Myocyte (in vitro differentiated cells): ENCODE data around the gene RASL11B. TPM values are rescaled to one million over a fixed set of nuclear protein-coding genes. Genes with fewer than 3 reads are reported as not detected.
A peak's percentile ranks its signal among the peaks of the same experiment; 100 is the strongest.

Source experiments
- DNase-seq: peaks from one replicate; pipeline ENCODE4 v3.0.0-alpha.2; 2012; ENCODE audit warnings: low read depth
- total RNA-seq: library from RNA; depleted of rRNA; stranded (reverse); fragments of >200 nt; gene quantifications from 2 replicates; pipeline ENCODE4 v1.2.3, GENCODE V29; 2014

Gene RASL11B
- total RNA-seq, 1 donor from 2014 or later, result 0.08 TPM

DNA sequence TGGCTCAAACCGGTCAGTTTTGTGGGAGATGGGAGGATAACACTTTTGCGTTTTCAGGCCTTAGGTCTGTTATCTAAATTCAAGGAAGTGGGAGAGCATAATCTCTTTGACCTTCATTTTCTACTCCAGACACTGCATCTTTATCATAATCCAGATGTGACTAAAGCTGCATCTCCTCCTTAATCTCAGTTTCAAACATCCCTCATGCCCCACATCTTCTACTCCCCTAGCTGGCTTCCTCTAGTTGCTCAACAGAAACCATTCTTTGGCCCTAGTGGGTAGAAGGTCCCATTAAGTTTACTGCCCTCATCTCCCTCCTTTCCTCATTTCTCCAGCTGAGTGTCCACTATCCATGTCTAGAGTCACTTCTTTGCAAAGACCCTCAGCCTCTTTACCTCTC lies 18.8 kb upstream of the RASL11B start:
- DNase-seq, result no peak

- no peak for DNase-seq
Measured at GRCh38 chr4:52843958-52844357, 18.2 kb upstream of the RASL11B start.

DNA sequence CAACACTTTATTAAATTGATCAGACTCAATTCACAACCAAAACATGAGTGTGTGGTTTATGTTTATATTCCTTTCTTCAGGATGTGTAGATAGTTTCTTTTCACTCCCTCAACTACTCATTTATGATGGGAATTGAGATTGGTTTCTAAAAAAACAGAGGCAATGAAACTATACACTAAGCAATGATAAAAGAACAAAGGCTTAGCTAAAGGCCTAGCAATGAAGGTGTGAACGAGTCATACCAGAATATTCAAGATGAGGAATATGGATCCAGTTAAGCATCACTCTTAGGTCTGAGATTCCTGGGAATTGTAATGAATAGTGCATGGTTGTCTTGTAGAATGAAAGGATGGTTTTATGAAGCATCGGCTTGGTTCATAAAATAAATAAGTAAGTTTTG lies 17.5 kb upstream of the RASL11B start:
- DNase-seq, result no peak

DNA sequence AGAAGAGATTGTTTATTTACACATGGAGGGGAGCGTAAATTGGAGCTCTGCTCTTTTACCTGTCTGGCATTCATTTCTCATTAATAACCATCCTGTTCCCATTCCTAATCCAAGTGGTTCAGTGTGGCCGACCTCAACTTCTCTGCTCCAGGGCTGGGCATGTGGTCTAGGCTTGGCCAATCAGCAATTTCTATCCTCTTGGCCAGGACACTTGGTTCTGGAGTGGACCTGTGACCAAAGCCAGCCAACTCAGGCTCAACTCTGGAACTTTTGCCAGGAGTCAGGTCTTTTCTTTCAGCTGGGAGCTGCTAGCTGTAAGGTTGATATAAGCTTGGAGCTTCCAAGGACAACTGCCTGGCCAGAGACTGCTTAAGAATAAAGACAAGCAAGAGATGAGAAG lies 15.6 kb upstream of the RASL11B start:
- DNase-seq, result no peak

DNA sequence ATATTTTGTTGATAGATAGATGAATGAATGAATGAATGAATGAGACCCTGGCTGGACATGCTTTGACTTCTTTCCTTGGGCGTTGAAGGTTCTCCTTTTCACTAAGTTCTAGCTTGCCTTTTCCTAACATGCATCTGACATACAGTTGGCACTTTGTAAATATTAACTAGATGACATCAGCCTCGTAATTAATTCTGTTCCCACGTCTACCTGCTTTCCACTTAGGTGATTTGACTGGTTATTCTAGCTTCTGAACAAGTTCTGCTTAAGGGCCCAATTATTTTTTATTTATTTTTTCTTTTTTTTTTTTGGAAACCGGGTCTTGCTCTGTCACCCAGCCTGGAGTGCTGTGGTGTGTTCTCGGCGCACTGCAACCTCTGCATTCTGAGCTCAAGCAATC lies 13.9 kb upstream of the RASL11B start:
- DNase-seq, result no peak

DNA sequence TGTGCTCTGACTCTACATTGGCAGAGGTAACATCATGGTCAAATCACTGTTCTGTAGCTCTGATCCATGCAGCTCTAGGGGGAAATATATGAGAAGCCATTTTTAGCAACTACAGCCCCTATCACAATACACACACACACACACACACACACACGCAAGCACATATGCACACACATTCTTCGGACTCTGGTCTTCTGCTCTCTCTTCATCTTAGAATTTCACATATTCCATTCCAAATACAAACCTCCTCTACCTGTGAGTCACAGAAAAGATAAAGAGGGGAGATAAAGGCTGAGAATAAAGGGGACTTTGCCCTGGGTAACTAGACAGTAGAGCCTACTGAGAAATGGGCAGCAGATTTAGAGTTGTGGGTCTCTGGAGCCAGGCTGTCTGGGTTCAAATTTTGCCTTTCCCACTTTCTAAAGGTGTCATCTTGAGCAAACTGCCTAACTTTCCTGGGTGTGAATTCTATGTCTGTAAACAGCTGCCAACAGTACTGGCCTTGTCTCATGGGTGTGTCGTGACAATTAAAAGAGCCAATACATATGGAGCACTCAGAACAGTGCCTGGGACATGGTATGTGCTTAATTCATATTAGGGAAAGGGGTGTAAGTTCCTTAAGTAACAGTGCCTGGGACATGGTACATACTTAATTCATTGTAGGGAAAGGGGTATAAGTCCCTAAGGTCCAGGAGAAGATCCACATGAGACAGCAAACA lies 11.6 kb upstream of the RASL11B start:
- DNase-seq, result no peak

DNA sequence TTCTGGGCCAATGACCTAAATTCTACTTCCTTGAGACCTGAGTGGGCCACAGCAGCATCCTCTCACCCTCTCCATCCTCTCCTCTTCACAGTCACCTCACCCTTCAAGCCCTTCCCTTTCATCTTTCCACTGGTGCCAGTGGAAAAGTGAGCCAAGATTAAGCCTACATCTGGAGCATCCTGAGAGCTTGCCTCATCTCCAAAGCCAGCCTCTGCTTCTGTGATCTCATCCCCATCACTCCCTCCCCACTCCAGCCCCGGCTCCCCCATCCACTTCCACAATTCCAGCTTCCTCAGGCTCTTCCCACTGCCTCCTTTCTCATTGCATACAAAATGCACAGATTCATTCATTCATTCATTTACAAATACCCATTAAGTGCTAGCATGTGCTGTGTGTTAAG lies 10.1 kb upstream of the RASL11B start:
- no peak for DNase-seq

DNA sequence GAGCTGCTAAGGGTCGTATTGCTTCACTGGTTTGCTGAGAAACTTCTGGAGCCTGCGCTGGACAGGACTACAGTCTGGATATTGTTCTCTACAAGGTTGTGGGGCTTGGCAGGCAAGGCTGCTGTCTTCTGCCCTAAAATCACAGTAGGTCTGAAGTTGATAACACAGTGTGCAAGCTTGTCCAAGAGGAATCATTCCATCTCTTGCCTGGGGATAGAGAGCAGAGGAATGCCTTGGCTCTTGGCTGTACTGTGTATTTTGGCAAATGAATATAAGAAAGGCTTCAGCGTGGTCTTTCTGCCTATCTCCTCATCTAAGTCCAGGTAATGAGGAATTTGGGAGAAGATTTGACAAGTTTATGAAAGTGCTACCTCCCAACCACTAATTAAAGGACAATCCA lies 9.4 kb upstream of the RASL11B start:
- no peak for DNase-seq

- DNase-seq, result peak; percentile 81
Measured at GRCh38 chr4:52853351-52853750, 8.8 kb upstream of the RASL11B start.

- no peak for DNase-seq
Measured at GRCh38 chr4:52856801-52857200, 5.3 kb upstream of the RASL11B start.

GRCh38 chr4:52860361-52860760 lies 1.8 kb upstream of the RASL11B start:
- no peak for DNase-seq

DNA sequence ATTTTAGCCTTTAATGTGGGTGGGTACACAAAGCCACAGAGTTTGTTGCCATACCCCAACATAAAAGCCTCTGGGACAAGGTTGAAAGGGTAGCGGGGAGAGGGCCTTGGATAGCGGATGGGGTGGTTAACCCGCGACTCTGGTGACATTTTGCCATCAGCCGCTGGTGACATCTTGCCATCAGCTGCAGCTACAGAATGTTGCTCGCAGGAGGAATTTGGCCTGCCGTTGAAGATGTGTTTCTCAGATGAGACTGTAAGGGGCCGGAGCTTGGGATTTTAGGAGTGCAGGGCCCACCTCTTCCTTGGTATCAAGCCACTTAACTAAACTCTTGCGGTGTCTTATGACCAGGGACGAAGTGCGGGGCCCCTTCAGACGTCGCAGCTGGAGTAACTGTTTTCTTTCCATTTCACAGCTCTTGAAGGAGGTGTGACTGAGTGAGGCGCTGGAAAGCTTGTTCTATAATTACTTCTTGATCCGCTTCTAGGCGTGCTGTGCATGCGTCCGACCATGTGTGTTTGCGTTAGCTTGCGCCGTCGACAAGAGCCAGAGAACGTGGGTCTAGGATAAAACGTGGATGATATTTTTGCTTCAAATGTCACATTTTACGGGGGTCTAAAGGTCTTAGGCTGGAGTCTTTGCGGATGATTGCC lies 820 bp upstream of the RASL11B start:
- no peak for DNase-seq

DNA sequence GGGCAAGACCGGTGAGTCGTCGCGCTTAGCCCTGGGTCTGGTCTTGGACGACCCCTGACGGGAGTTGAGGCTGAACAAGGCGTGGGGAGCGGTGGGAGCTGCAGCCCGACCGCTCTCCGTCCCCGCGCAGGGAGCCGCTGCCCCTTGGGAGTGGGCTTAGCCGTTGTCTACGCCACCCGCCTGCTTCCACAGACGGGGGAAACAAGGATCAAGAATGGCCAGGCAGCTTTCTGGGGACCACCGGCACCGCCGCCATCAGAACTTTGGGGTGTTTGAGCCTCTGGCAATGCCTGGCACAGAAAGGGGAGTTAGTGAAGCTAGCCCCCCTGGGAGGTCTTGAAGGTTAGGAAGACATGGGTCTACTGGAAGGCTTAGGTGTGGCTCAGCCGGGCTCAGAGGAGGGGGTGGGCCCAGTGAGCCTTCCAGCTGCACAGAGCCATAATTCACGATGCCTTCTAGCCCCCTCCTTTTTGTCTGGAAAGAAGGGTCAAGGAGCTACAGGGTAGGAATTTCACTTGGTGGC lies 583 bp downstream of the RASL11B start:
- no peak for DNase-seq

- DNase-seq, result no peak
Measured at GRCh38 chr4:52863324-52863723, 1.2 kb downstream of the RASL11B start.

GRCh38 chr4:52864793-52865192 lies 2.7 kb downstream of the RASL11B start:
- DNase-seq, result no peak

GRCh38 chr4:52865300-52865699 lies 3.2 kb downstream of the RASL11B start:
- no peak for DNase-seq

- DNase-seq, result no peak
Measured at GRCh38 chr4:52866734-52867133, 4.6 kb downstream of the RASL11B start.

GRCh38 chr4:52867163-52867562 lies 5.0 kb downstream of the RASL11B start:
- DNase-seq, result no peak

- peak; percentile 11 for DNase-seq
Measured at GRCh38 chr4:52868133-52868532, 6.0 kb downstream of the RASL11B start.

DNA sequence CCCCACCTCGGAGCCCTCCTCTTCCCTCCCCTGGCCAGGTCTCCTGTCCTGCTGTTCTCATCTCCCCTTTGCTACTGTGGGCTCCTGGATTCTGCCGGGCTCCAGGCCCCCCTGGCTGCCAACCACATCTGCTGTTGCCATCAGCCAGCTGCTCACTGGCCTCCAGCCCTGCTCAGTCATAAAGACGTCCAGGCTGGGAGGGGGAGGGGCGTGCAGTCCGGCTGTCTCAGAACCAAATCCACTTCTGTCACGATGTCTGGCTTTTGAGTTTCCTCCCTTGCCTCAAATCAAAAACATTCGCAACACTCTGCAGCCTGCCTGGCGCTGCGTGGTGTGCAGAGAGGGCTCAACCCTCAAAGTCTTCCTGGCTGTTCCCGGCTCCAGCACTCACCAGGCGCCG lies 7.1 kb downstream of the RASL11B start:
- peak; percentile 81 for DNase-seq

DNA sequence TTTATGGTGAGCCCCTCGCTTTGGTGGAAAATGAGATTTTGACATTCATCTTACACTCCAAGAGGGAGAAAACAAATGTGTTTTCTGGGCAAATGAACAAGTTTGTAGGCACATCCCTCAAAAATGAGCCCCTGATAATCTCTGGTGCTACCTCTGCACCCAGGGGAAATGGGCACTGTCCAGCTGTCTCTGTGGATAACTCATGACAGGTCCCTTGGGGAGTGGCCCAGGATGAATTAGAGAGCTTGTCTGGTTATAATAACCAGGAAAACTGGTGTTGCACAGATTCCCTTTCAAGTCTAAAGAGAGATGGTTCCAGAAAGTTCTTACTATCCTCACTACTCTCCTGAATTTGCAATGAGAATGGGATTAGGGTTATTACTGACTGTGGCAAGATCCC lies 7.5 kb downstream of the RASL11B start:
- DNase-seq, result peak; percentile 61

- DNase-seq, result no peak
Measured at GRCh38 chr4:52870225-52870624, 8.1 kb downstream of the RASL11B start.

DNA sequence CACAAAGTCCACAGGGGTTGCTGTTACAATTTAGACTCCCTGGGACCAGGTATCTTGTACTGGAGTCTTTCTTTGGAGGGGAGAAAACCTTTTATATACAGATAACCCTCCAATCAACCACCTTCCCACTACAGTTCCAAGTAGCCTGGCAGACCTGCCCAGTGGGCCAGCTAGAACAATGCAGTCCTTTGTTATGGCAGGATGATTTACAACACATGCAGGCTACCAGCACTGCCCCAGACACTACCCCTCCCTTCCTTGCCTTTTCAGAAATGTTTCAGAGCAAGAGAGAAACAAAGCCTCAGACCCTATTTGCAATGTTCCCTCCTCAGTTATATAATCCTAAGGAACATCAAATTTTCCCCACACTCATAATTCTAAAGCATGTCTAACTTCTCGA lies 11.1 kb downstream of the RASL11B start:
- peak; percentile 38 for DNase-seq
